ENCODE measurements around the gene DYNLRB2.

DNA sequence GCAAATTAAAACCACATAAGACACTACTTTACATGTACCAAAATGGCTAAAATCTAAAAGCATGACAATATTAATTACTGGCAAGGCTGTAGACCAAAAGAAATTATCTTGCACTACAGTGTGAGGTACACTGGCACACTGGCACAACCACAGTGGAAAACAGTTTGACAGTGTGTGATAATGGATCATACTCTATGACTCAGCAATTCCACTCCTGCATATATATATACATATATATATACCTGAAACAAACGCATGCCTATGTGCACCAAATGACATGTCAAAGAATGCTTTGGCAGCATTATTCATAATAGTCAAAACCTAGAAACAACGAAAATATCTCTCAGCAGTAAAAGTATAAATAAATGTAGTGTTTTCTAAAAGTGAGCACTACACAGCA, 4.6 kb upstream of the DYNLRB2 start:
- TF ChIP-seq CTCF (IDR thresholded peaks at IDR 0.05; ENCODE audit: low read length) (no peak), EZH2 (IDR thresholded peaks at IDR 0.05; ENCODE audit: borderline replicate concordance, low read length) (no peak)
